LNCAP (cell line): ENCODE results near the gene PDK2.

ENCODE experiments used
- CTCF ChIP-seq: fragments of 450-650 bp; IDR thresholded peaks from 2 replicates; pipeline ENCODE4 v1.5.1; 2017; ENCODE audit warnings: mild to moderate bottlenecking

Gene PDK2

GRCh38 chr17:50055055-50055425 lies 40.1 kb upstream of the PDK2 start:
- TF ChIP-seq CTCF: no peak

- TF ChIP-seq CTCF: no peak
Measured at GRCh38 chr17:50055426-50056216, 39.5 kb upstream of the PDK2 start, which contains the start of gene ITGA3. TSS of gene ITGA3 (plus strand) at chr17:50056110. CDS start at chr17:50056440, 330 bp downstream.

GRCh38 chr17:50056217-50056960 lies 38.8 kb upstream of the PDK2 start:
- TF ChIP-seq CTCF: peak; percentile 68

- no peak for TF ChIP-seq CTCF
Measured at GRCh38 chr17:50056961-50057330, 38.2 kb upstream of the PDK2 start.

GRCh38 chr17:50057521-50057991 lies 37.6 kb upstream of the PDK2 start:
- TF ChIP-seq CTCF: no peak

GRCh38 chr17:50058296-50058953 lies 36.7 kb upstream of the PDK2 start:
- no peak for TF ChIP-seq CTCF

- TF ChIP-seq CTCF: no peak
Measured at GRCh38 chr17:50059256-50059655, 35.9 kb upstream of the PDK2 start.
